DOHH2 (cell line): Measurements from ENCODE around the gene FIBCD1.

Experiments used
- EZH2phosphoT487 ChIP-seq: fragments of 200-600 bp; sonication (generic); IDR thresholded peaks from 2 replicates; pipeline ENCODE4 v1.6.1; 2017; ENCODE audit warnings: borderline replicate concordance, mild to moderate bottlenecking, antibody characterized with exemption, low read length, moderate library complexity, mixed read lengths
- TF ChIP-seq, protein P1 (sequence below): fragments of 200-600 bp; sonication (generic); IDR thresholded peaks from one replicate; pipeline ENCODE4 v1.5.1; 2014; ENCODE audit warnings: antibody characterized with exemption, mild to moderate bottlenecking, low read depth, low read length; ENCODE audit not compliant: poor library complexity, severe bottlenecking

DNA sequence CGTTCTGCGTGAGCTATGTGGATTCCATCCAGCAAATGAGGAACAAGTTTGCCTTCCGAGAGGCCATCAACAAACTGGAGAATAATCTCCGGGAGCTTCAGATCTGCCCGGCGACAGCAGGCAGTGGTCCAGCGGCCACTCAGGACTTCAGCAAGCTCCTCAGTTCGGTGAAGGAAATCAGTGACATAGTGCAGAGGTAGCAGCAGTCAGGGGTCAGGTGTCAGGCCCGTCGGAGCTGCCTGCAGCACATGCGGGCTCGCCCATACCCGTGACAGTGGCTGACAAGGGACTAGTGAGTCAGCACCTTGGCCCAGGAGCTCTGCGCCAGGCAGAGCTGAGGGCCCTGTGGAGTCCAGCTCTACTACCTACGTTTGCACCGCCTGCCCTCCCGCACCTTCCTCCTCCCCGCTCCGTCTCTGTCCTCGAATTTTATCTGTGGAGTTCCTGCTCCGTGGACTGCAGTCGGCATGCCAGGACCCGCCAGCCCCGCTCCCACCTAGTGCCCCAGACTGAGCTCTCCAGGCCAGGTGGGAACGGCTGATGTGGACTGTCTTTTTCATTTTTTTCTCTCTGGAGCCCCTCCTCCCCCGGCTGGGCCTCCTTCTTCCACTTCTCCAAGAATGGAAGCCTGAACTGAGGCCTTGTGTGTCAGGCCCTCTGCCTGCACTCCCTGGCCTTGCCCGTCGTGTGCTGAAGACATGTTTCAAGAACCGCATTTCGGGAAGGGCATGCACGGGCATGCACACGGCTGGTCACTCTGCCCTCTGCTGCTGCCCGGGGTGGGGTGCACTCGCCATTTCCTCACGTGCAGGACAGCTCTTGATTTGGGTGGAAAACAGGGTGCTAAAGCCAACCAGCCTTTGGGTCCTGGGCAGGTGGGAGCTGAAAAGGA is 53.3 kb downstream of the FIBCD1 start:
- TF ChIP-seq, protein P1, sequence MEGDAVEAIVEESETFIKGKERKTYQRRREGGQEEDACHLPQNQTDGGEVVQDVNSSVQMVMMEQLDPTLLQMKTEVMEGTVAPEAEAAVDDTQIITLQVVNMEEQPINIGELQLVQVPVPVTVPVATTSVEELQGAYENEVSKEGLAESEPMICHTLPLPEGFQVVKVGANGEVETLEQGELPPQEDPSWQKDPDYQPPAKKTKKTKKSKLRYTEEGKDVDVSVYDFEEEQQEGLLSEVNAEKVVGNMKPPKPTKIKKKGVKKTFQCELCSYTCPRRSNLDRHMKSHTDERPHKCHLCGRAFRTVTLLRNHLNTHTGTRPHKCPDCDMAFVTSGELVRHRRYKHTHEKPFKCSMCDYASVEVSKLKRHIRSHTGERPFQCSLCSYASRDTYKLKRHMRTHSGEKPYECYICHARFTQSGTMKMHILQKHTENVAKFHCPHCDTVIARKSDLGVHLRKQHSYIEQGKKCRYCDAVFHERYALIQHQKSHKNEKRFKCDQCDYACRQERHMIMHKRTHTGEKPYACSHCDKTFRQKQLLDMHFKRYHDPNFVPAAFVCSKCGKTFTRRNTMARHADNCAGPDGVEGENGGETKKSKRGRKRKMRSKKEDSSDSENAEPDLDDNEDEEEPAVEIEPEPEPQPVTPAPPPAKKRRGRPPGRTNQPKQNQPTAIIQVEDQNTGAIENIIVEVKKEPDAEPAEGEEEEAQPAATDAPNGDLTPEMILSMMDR = no peak
- TF ChIP-seq EZH2phosphoT487 = no peak
